PC-3 (cell line): ENCODE results near the gene FAM13A. TPM values are rescaled to one million over a fixed set of nuclear protein-coding genes. Genes with fewer than 3 reads are reported as not detected.

Source experiments
- ATAC-seq: fragments of 200-7000 bp; cut with Tn5 transposase; 2 replicates; pipeline ENCODE4 v1.9.1; 2020; ENCODE audit warnings: mild to moderate bottlenecking, moderate library complexity
- BruUV-seq: library from RNA; stranded (reverse); fragments of 400-500 nt; replicated peaks from 2 replicates; lab custom pipeline; 2021; lab: Mats Ljungman, UMichigan
- CTCF ChIA-PET: fragments of 300-600 bp; sonication (Branson Sonifier 250); formaldehyde crosslinking; loops from one replicate; lab custom pipeline; 2022; ENCODE audit warnings: antibody characterized with exemption; lab: Charles Lee
- POLR2A ChIA-PET: fragments of 300-600 bp; sonication (Branson Sonifier 250); formaldehyde crosslinking; loops from one replicate; lab custom pipeline; 2022; ENCODE audit warnings: antibody characterized with exemption; ENCODE audit not compliant: unreplicated experiment; lab: Charles Lee
- DNase-seq: peaks from one replicate; pipeline ENCODE4 v3.0.0-alpha.2; 2015
- H2AFZ ChIP-seq: fragments of 300-600 bp; sonication (generic); 2 replicates; pipeline ENCODE4 v1.6.0; 2016; ENCODE audit warnings: antibody characterized with exemption, low read length
- H3F3A ChIP-seq: fragments of 300-600 bp; sonication (generic); one replicate; pipeline ENCODE4 v1.6.0; 2017; ENCODE audit warnings: antibody characterized with exemption, low read length, control low read depth, mild to moderate bottlenecking; ENCODE audit not compliant: unreplicated experiment
- H3K27ac ChIP-seq: fragments of 300-600 bp; sonication (generic); 2 replicates; pipeline ENCODE4 v1.5.1; 2016; ENCODE audit warnings: mild to moderate bottlenecking, low read length
- H3K27me3 ChIP-seq: fragments of 300-600 bp; sonication (generic); 2 replicates; pipeline ENCODE4 v1.6.1; 2016; ENCODE audit warnings: low read length, mixed read lengths
- H3K36me3 ChIP-seq: fragments of 300-600 bp; sonication (generic); 2 replicates; pipeline ENCODE4 v1.6.1; 2016; ENCODE audit warnings: low read depth, mixed run types, low read length, mixed read lengths
- H3K4me1 ChIP-seq: fragments of 300-600 bp; sonication (generic); 2 replicates; pipeline ENCODE4 v1.5.1; 2016; ENCODE audit warnings: low read length; ENCODE audit not compliant: insufficient read depth
- H3K4me2 ChIP-seq: fragments of 300-600 bp; sonication (generic); 2 replicates; pipeline ENCODE4 v1.6.0; 2016; ENCODE audit warnings: low read length
- H3K4me3 ChIP-seq: fragments of 300-600 bp; sonication (generic); 2 replicates; pipeline ENCODE4 v1.5.1; 2016; ENCODE audit warnings: mild to moderate bottlenecking, low read length, mixed read lengths
- H3K79me2 ChIP-seq: fragments of 300-600 bp; sonication (generic); 2 replicates; pipeline ENCODE4 v1.6.1; 2017; ENCODE audit warnings: low read length, mixed read lengths
- H3K9ac ChIP-seq: fragments of 300-600 bp; sonication (generic); 2 replicates; pipeline ENCODE4 v1.6.0; 2016; ENCODE audit warnings: mild to moderate bottlenecking, low read length
- H3K9me2 ChIP-seq: fragments of 300-600 bp; sonication (generic); replicated peaks from 2 replicates; pipeline ENCODE4 v1.6.1; 2016; ENCODE audit warnings: mixed run types, low read length, mixed read lengths
- H3K9me3 ChIP-seq: fragments of 300-600 bp; sonication (generic); 2 replicates; pipeline ENCODE4 v1.6.1; 2016; ENCODE audit warnings: low read length, mixed read lengths
- H4K20me1 ChIP-seq: fragments of 300-600 bp; sonication (generic); 2 replicates; pipeline ENCODE4 v1.6.1; 2016; ENCODE audit warnings: low read length, mixed read lengths
- CTCF ChIP-seq: fragments of 300-600 bp; sonication (generic); conservative IDR thresholded peaks from 2 replicates; pipeline ENCODE4 v1.5.1; 2017; ENCODE audit warnings: antibody characterized with exemption, low read depth, mild to moderate bottlenecking, low read length
- EZH2 ChIP-seq: fragments of 300-600 bp; sonication (generic); IDR thresholded peaks from one replicate; pipeline ENCODE4 v1.6.1; 2017; ENCODE audit warnings: antibody characterized with exemption, mild to moderate bottlenecking, low read length; ENCODE audit not compliant: unreplicated experiment
- EZH2phosphoT487 ChIP-seq: fragments of 300-600 bp; sonication (generic); IDR thresholded peaks from 2 replicates; pipeline ENCODE4 v1.6.1; 2018; ENCODE audit warnings: mild to moderate bottlenecking, antibody characterized with exemption, low read length, borderline replicate concordance
- intact Hi-C: fragments of 100-400 bp; cut with micrococcal nuclease; formaldehyde crosslinking; loops from 2 replicates; pipeline ENCODE4 v1.9.0; 2023
- total RNA-seq: library from RNA; depleted of rRNA; stranded (reverse); fragments of >200 nt; gene quantifications from 2 replicates; pipeline ENCODE4 v1.2.3, GENCODE V29; 2014

The FAM13A gene
- total RNA-seq, 1 experiment from 2014 or later, result 8.6 TPM

- no peak for TF ChIP-seq CTCF
- Histone ChIP-seq H2AFZ (no peak overlapping the region), H3K79me2 (no peaks in the 10 kb centered on the region), H3K9ac (no peak overlapping the region), H3K27me3 (no peaks in the 10 kb centered on the region), H3F3A (no peaks in the 10 kb centered on the region), H3K9me2 (no peaks in the 10 kb centered on the region), H3K4me3 (no peak overlapping the region), H3K36me3 (no peaks in the 10 kb centered on the region), H4K20me1 (no peaks in the 10 kb centered on the region), H3K27ac (no peak overlapping the region), H3K4me1 (no peaks in the 10 kb centered on the region), H3K9me3 (no peaks in the 10 kb centered on the region), H3K4me2 (no peak overlapping the region)
- POLR2A ChIA-PET, result interaction anchor here (0.6 kb wide), 1 partner anchor 477 kb away, joined by 8 read pairs; no protein-coding TSS in a partner anchor
- BruUV-seq, result no TSS peak
- no peak for DNase-seq
- ATAC-seq, result no peak
- CTCF ChIA-PET, result no interaction called here
- intact Hi-C loops, result no loop called here
These were observed 17.2 kb downstream of the FAM13A start for GRCh38 chr4:89039730-89040338.

GRCh38 chr4:89036535-89036934, 20.4 kb downstream of the FAM13A start:
- intact Hi-C loops, result no loop called here
- H4K20me1 ChIP-seq, result no peaks in the 10 kb centered on the region
- BruUV-seq, result no TSS peak
- H3K9me3 ChIP-seq, result no peaks in the 10 kb centered on the region
- no peak overlapping the region for H3K4me3 ChIP-seq
- H2AFZ ChIP-seq, result no peak overlapping the region
- no peak overlapping the region for H3K27ac ChIP-seq
- no peak for DNase-seq
- TF ChIP-seq EZH2phosphoT487, result no peak
- TF ChIP-seq EZH2, result no peak
- TF ChIP-seq CTCF, result no peak
- H3K9ac ChIP-seq, result no peak overlapping the region
- H3K79me2 ChIP-seq, result no peaks in the 10 kb centered on the region
- no peaks in the 10 kb centered on the region for H3K36me3 ChIP-seq
- POLR2A ChIA-PET, result no interaction called here
- ATAC-seq, result no peak
- H3K27me3 ChIP-seq, result no peaks in the 10 kb centered on the region
- H3K4me2 ChIP-seq, result no peak overlapping the region
- CTCF ChIA-PET, result no interaction called here
- no peaks in the 10 kb centered on the region for H3K4me1 ChIP-seq
- no peaks in the 10 kb centered on the region for H3K9me2 ChIP-seq
- no peaks in the 10 kb centered on the region for H3F3A ChIP-seq

GRCh38 chr4:89031272-89031671, 25.7 kb downstream of the FAM13A start:
- ChIA-PET POLR2A (no interaction called here), CTCF (no interaction called here)
- Histone ChIP-seq H3K4me1 (no peaks in the 10 kb centered on the region), H3K9ac (no peak overlapping the region), H3K4me3 (no peak overlapping the region), H3K27ac (no peak overlapping the region), H3K27me3 (no peaks in the 10 kb centered on the region), H3K9me3 (no peaks in the 10 kb centered on the region), H3K4me2 (no peak overlapping the region), H4K20me1 (no peaks in the 10 kb centered on the region), H3K9me2 (no peaks in the 10 kb centered on the region), H3K79me2 (no peaks in the 10 kb centered on the region), H3F3A (no peaks in the 10 kb centered on the region), H3K36me3 (no peaks in the 10 kb centered on the region), H2AFZ (no peak overlapping the region)
- no TSS peak for BruUV-seq
- DNase-seq (no peak), ATAC-seq (no peak)
- TF ChIP-seq EZH2 (no peak), CTCF (no peak), EZH2phosphoT487 (no peak)
- intact Hi-C loops, result no loop called here
